ENCODE data around the gene LARGE2.

LARGE2 gene

GRCh38 chr11:45909594-45910475 lies 12.6 kb upstream of the LARGE2 start:
- DNase-seq = no peak
- in situ Hi-C loops (cut with MboI; ENCODE audit: low pct_unique_long_range_greater_than_20kb, low sequenced_read_pairs) = no loop called here

GRCh38 chr11:45910623-45911022 lies 11.8 kb upstream of the LARGE2 start:
- in situ Hi-C loops (cut with MboI; ENCODE audit: low pct_unique_long_range_greater_than_20kb, low sequenced_read_pairs) = no loop called here
- DNase-seq = no peak

- in situ Hi-C loops (cut with MboI; ENCODE audit: low pct_unique_long_range_greater_than_20kb, low sequenced_read_pairs) = no loop called here
- DNase-seq = no peak
Observed at GRCh38 chr11:45913514-45913913, 8.9 kb upstream of the LARGE2 start.

GRCh38 chr11:45913942-45914635 lies 8.4 kb upstream of the LARGE2 start:
- no peak for DNase-seq
- in situ Hi-C loops (cut with MboI; ENCODE audit: low pct_unique_long_range_greater_than_20kb, low sequenced_read_pairs) = no loop called here

- in situ Hi-C loops (cut with MboI; ENCODE audit: low pct_unique_long_range_greater_than_20kb, low sequenced_read_pairs) = no loop called here
Observed at GRCh38 chr11:45915446-45915845, 7.0 kb upstream of the LARGE2 start.

GRCh38 chr11:45917286-45917622 lies 5.2 kb upstream of the LARGE2 start:
- in situ Hi-C loops (cut with MboI; ENCODE audit: low pct_unique_long_range_greater_than_20kb, low sequenced_read_pairs) = no loop called here
- DNase-seq = no peak

More at GRCh38 chr11:45915446-45915845, 7.0 kb upstream of the LARGE2 start:
- DNase-seq = no peak

- in situ Hi-C loops (cut with MboI; ENCODE audit: low pct_unique_long_range_greater_than_20kb, low sequenced_read_pairs) = no loop called here
- DNase-seq = peak; percentile 97
Observed at GRCh38 chr11:45917623-45918330, 4.7 kb upstream of the LARGE2 start, which contains the start of gene PEX16. Gene PEX16, minus strand, starts transcription at chr11:45917877. Its CDS starts 66 bp downstream, at chr11:45917811.

- in situ Hi-C loops (cut with MboI; ENCODE audit: low pct_unique_long_range_greater_than_20kb, low sequenced_read_pairs) = no loop called here
- DNase-seq = peak; percentile 71
Observed at GRCh38 chr11:45918331-45918941, 4.0 kb upstream of the LARGE2 start.

GRCh38 chr11:45918962-45919675 lies 3.3 kb upstream of the LARGE2 start:
- DNase-seq = no peak
- in situ Hi-C loops (cut with MboI; ENCODE audit: low pct_unique_long_range_greater_than_20kb, low sequenced_read_pairs) = no loop called here

- no peak for DNase-seq
- in situ Hi-C loops (cut with MboI; ENCODE audit: low pct_unique_long_range_greater_than_20kb, low sequenced_read_pairs) = no loop called here
Observed at GRCh38 chr11:45919806-45920530, 2.5 kb upstream of the LARGE2 start.

GRCh38 chr11:45920531-45921477 lies 1.7 kb upstream of the LARGE2 start:
- in situ Hi-C loops (cut with MboI; ENCODE audit: low pct_unique_long_range_greater_than_20kb, low sequenced_read_pairs) = no loop called here
- DNase-seq = no peak

- no peak for DNase-seq
- in situ Hi-C loops (cut with MboI; ENCODE audit: low pct_unique_long_range_greater_than_20kb, low sequenced_read_pairs) = no loop called here
Observed at GRCh38 chr11:45921561-45922424, 663 bp upstream of the LARGE2 start.

- in situ Hi-C loops (cut with MboI; ENCODE audit: low pct_unique_long_range_greater_than_20kb, low sequenced_read_pairs) = no loop called here
- DNase-seq = no peak
Observed at GRCh38 chr11:45924036-45924915, 1.8 kb downstream of the LARGE2 start.

- DNase-seq = no peak
- in situ Hi-C loops (cut with MboI; ENCODE audit: low pct_unique_long_range_greater_than_20kb, low sequenced_read_pairs) = no loop called here
Observed at GRCh38 chr11:45924927-45925326, 2.5 kb downstream of the LARGE2 start.

GRCh38 chr11:45925550-45925949 lies 3.1 kb downstream of the LARGE2 start:
- DNase-seq = no peak
- in situ Hi-C loops (cut with MboI; ENCODE audit: low pct_unique_long_range_greater_than_20kb, low sequenced_read_pairs) = no loop called here
